Stimulated activated CD4-positive, alpha-beta T cell treated with anti-CD3 and anti-CD28 coated beads, Interleukin-1b, Interleukin-23, amount 100 ng/mL, for 4 hours (primary cell): ENCODE results near the gene BSND.

ENCODE experiments used
- DNase-seq, 2 donors: peaks; one replicate each; pipeline ENCODE4 v3.0.0-alpha.2; 2020; ENCODE audit warnings: low read depth in 2 of 2

BSND gene

GRCh38 chr1:55046871-55047270, 48.1 kb downstream of the BSND start:
- DNase-seq = no peak

GRCh38 chr1:55047611-55048010, 48.9 kb downstream of the BSND start:
- DNase-seq = no peak

- DNase-seq = no peak
Measured at GRCh38 chr1:55048453-55049270, 49.9 kb downstream of the BSND start.

GRCh38 chr1:55049271-55049913, 50.7 kb downstream of the BSND start:
- no peak for DNase-seq

GRCh38 chr1:55049914-55050278, 51.2 kb downstream of the BSND start:
- DNase-seq = no peak

GRCh38 chr1:55050283-55050682, 51.5 kb downstream of the BSND start:
- no peak for DNase-seq

GRCh38 chr1:55051169-55051568, 52.4 kb downstream of the BSND start:
- DNase-seq = no peak

- no peak for DNase-seq
Measured at GRCh38 chr1:55051621-55052020, 52.9 kb downstream of the BSND start.

GRCh38 chr1:55052221-55053142, 53.7 kb downstream of the BSND start:
- no peak for DNase-seq

- no peak for DNase-seq
Measured at GRCh38 chr1:55053265-55053954, 54.7 kb downstream of the BSND start.

GRCh38 chr1:55054396-55054795, 55.7 kb downstream of the BSND start:
- no peak for DNase-seq

- DNase-seq = no peak
Measured at GRCh38 chr1:55055084-55055882, 56.5 kb downstream of the BSND start.

GRCh38 chr1:55055951-55056631, 57.4 kb downstream of the BSND start:
- DNase-seq = no peak

- no peak for DNase-seq
Measured at GRCh38 chr1:55056632-55056992, 57.9 kb downstream of the BSND start.

- no peak for DNase-seq
Measured at GRCh38 chr1:55057270-55057955, 58.7 kb downstream of the BSND start.

- DNase-seq = no peak
Measured at GRCh38 chr1:55057956-55058298, 59.2 kb downstream of the BSND start.

- no peak for DNase-seq
Measured at GRCh38 chr1:55059302-55060132, 60.8 kb downstream of the BSND start.

- no peak for DNase-seq
Measured at GRCh38 chr1:55060133-55060999, 61.6 kb downstream of the BSND start.
